ENCODE measurements around the gene ST3GAL5. TPM values are rescaled to one million over a fixed set of nuclear protein-coding genes. Genes with fewer than 3 reads are reported as not detected.

Gene ST3GAL5
- total and polyA plus RNA-seq, 5 donors from 2014 or later: 11.3 to 25.8 (median 14.8) TPM

GRCh38 chr2:85790499-85791188 lies 98.1 kb downstream of the ST3GAL5 start:
- DNase-seq (no peak), ATAC-seq (ENCODE audit: low read depth in 2 of 2) (no peak)
- H3K27ac ChIP-seq (ENCODE audit: insufficient read depth, low read length, poor library complexity, severe bottlenecking): no peak overlapping the region
- H3K9me3 ChIP-seq (ENCODE audit: control insufficient read depth in 2 of 2, low read length in 2 of 2): no peaks in the 10 kb centered on the region
- no peaks in the 10 kb centered on the region for H3K36me3 ChIP-seq (ENCODE audit: control insufficient read depth, insufficient read depth, low read length)
- H3K4me1 Mint-ChIP-seq: no peaks in the 10 kb centered on the region
- H3K27me3 ChIP-seq (ENCODE audit: control insufficient read depth, insufficient read depth, low read length): peaks cover 4% of the 10 kb centered on the region
- no peaks in the 10 kb centered on the region for H3K4me1 ChIP-seq (ENCODE audit: control insufficient read depth, insufficient read depth, low read length, poor library complexity, severe bottlenecking)
- no peak overlapping the region for H3K4me3 Mint-ChIP-seq
- H3K36me3 Mint-ChIP-seq: no peaks in the 10 kb centered on the region
- H3K9me3 Mint-ChIP-seq: no peaks in the 10 kb centered on the region
- peaks cover 11% of the 10 kb centered on the region for H3K27me3 Mint-ChIP-seq
- no peak overlapping the region for H3K27ac Mint-ChIP-seq
- no peak overlapping the region for H3K4me3 ChIP-seq (ENCODE audit: low read depth, low read length)

- Histone ChIP-seq H3K27ac (ENCODE audit: insufficient read depth, low read length, poor library complexity, severe bottlenecking) (no peak overlapping the region), H3K4me3 (ENCODE audit: low read depth, low read length) (no peak overlapping the region), H3K36me3 (ENCODE audit: control insufficient read depth, insufficient read depth, low read length) (no peaks in the 10 kb centered on the region), H3K27me3 (ENCODE audit: control insufficient read depth, insufficient read depth, low read length) (peaks cover 4% of the 10 kb centered on the region), H3K9me3 (ENCODE audit: control insufficient read depth in 2 of 2, low read length in 2 of 2) (no peaks in the 10 kb centered on the region), H3K4me1 (ENCODE audit: control insufficient read depth, insufficient read depth, low read length, poor library complexity, severe bottlenecking) (no peaks in the 10 kb centered on the region)
- H3K4me1 Mint-ChIP-seq: no peaks in the 10 kb centered on the region
- H3K27ac Mint-ChIP-seq: no peak overlapping the region
- ATAC-seq (ENCODE audit: low read depth in 2 of 2) (no peak), DNase-seq (no peak)
- H3K27me3 Mint-ChIP-seq: peaks cover 17% of the 10 kb centered on the region
- no peaks in the 10 kb centered on the region for H3K9me3 Mint-ChIP-seq
- no peak overlapping the region for H3K4me3 Mint-ChIP-seq
- H3K36me3 Mint-ChIP-seq: no peaks in the 10 kb centered on the region
Measured at GRCh38 chr2:85790032-85790431, 98.8 kb downstream of the ST3GAL5 start.

GRCh38 chr2:85789271-85789670 lies 99.5 kb downstream of the ST3GAL5 start:
- no peak for ATAC-seq (ENCODE audit: low read depth in 2 of 2)
- no peaks in the 10 kb centered on the region for H3K4me1 Mint-ChIP-seq

GRCh38 chr2:85788603-85789002 lies 100.2 kb downstream of the ST3GAL5 start:
- peaks cover 27% of the 10 kb centered on the region for H3K27me3 Mint-ChIP-seq
- no peak overlapping the region for H3K27ac Mint-ChIP-seq
- Histone ChIP-seq H3K27me3 (ENCODE audit: control insufficient read depth, insufficient read depth, low read length) (peaks cover 2% of the 10 kb centered on the region), H3K9me3 (ENCODE audit: control insufficient read depth in 2 of 2, low read length in 2 of 2) (no peaks in the 10 kb centered on the region), H3K4me1 (ENCODE audit: control insufficient read depth, insufficient read depth, low read length, poor library complexity, severe bottlenecking) (no peaks in the 10 kb centered on the region), H3K27ac (ENCODE audit: insufficient read depth, low read length, poor library complexity, severe bottlenecking) (no peak overlapping the region), H3K4me3 (ENCODE audit: low read depth, low read length) (no peak overlapping the region), H3K36me3 (ENCODE audit: control insufficient read depth, insufficient read depth, low read length) (no peaks in the 10 kb centered on the region)
- H3K4me1 Mint-ChIP-seq: no peaks in the 10 kb centered on the region
- H3K4me3 Mint-ChIP-seq: no peak overlapping the region
- no peaks in the 10 kb centered on the region for H3K9me3 Mint-ChIP-seq
- ATAC-seq (ENCODE audit: low read depth in 2 of 2) (no peak), DNase-seq (no peak)
- H3K36me3 Mint-ChIP-seq: no peaks in the 10 kb centered on the region

More at GRCh38 chr2:85789271-85789670, 99.5 kb downstream of the ST3GAL5 start:
- no peak for DNase-seq
- H3K36me3 Mint-ChIP-seq: no peaks in the 10 kb centered on the region
- no peak overlapping the region for H3K27ac Mint-ChIP-seq
- no peak overlapping the region for H3K4me3 Mint-ChIP-seq
- no peaks in the 10 kb centered on the region for H3K9me3 ChIP-seq (ENCODE audit: control insufficient read depth in 2 of 2, low read length in 2 of 2)
- peaks cover 4% of the 10 kb centered on the region for H3K27me3 ChIP-seq (ENCODE audit: control insufficient read depth, insufficient read depth, low read length)
- H3K4me3 ChIP-seq (ENCODE audit: low read depth, low read length): no peak overlapping the region
- no peaks in the 10 kb centered on the region for H3K36me3 ChIP-seq (ENCODE audit: control insufficient read depth, insufficient read depth, low read length)
- no peak overlapping the region for H3K27ac ChIP-seq (ENCODE audit: insufficient read depth, low read length, poor library complexity, severe bottlenecking)
- no peaks in the 10 kb centered on the region for H3K4me1 ChIP-seq (ENCODE audit: control insufficient read depth, insufficient read depth, low read length, poor library complexity, severe bottlenecking)
- H3K27me3 Mint-ChIP-seq: peaks cover 22% of the 10 kb centered on the region
- no peaks in the 10 kb centered on the region for H3K9me3 Mint-ChIP-seq

- no peaks in the 10 kb centered on the region for H3K9me3 Mint-ChIP-seq
- H3K36me3 Mint-ChIP-seq: no peaks in the 10 kb centered on the region
- ATAC-seq (ENCODE audit: low read depth in 2 of 2) (no peak), DNase-seq (no peak)
- H3K4me3 Mint-ChIP-seq: no peak overlapping the region
- H3K4me3 ChIP-seq (ENCODE audit: low read depth, low read length): no peak overlapping the region
- H3K4me1 Mint-ChIP-seq: no peaks in the 10 kb centered on the region
- H3K9me3 ChIP-seq (ENCODE audit: control insufficient read depth in 2 of 2, low read length in 2 of 2): no peaks in the 10 kb centered on the region
- H3K4me1 ChIP-seq (ENCODE audit: control insufficient read depth, insufficient read depth, low read length, poor library complexity, severe bottlenecking): no peaks in the 10 kb centered on the region
- peaks cover 27% of the 10 kb centered on the region for H3K27me3 Mint-ChIP-seq
- H3K27ac Mint-ChIP-seq: no peak overlapping the region
- no peaks in the 10 kb centered on the region for H3K36me3 ChIP-seq (ENCODE audit: control insufficient read depth, insufficient read depth, low read length)
- no peak overlapping the region for H3K27ac ChIP-seq (ENCODE audit: insufficient read depth, low read length, poor library complexity, severe bottlenecking)
- H3K27me3 ChIP-seq (ENCODE audit: control insufficient read depth, insufficient read depth, low read length): peaks cover 2% of the 10 kb centered on the region
Measured at GRCh38 chr2:85787981-85788340, 100.8 kb downstream of the ST3GAL5 start.

GRCh38 chr2:85787282-85787980 lies 101.4 kb downstream of the ST3GAL5 start:
- ATAC-seq (ENCODE audit: low read depth in 2 of 2): no peak
- no peaks in the 10 kb centered on the region for H3K36me3 ChIP-seq (ENCODE audit: control insufficient read depth, insufficient read depth, low read length)
- no peak overlapping the region for H3K4me3 ChIP-seq (ENCODE audit: low read depth, low read length)
- H3K27me3 Mint-ChIP-seq: peaks cover 26% of the 10 kb centered on the region
- H3K27ac Mint-ChIP-seq: no peak overlapping the region
- H3K4me1 ChIP-seq (ENCODE audit: control insufficient read depth, insufficient read depth, low read length, poor library complexity, severe bottlenecking): no peaks in the 10 kb centered on the region
- H3K9me3 Mint-ChIP-seq: no peaks in the 10 kb centered on the region
- no peak for DNase-seq
- no peak overlapping the region for H3K27ac ChIP-seq (ENCODE audit: insufficient read depth, low read length, poor library complexity, severe bottlenecking)
- no peaks in the 10 kb centered on the region for H3K36me3 Mint-ChIP-seq
- H3K4me1 Mint-ChIP-seq: no peaks in the 10 kb centered on the region
- peaks cover under 1% of the 10 kb centered on the region for H3K27me3 ChIP-seq (ENCODE audit: control insufficient read depth, insufficient read depth, low read length)
- H3K4me3 Mint-ChIP-seq: no peak overlapping the region
- H3K9me3 ChIP-seq (ENCODE audit: control insufficient read depth in 2 of 2, low read length in 2 of 2): no peaks in the 10 kb centered on the region

Other genes with a start within 250 kb of the ST3GAL5 start
- not detected for gene SFTPB, start 220.8 kb downstream of the ST3GAL5 start, total RNA-seq
- gene SFTPB, start 220.8 kb downstream of the ST3GAL5 start, polyA plus RNA-seq: not detected
- 2.4 TPM for gene GNLY, start 194.6 kb downstream of the ST3GAL5 start, total RNA-seq
- gene GNLY, start 194.6 kb downstream of the ST3GAL5 start, polyA plus RNA-seq: 10 to 100 TPM in 1 of 4 donors, 1 to 10 TPM in 3; 6.4 to 10.9 (median 9.2) TPM
- gene ATOH8, start 135.0 kb downstream of the ST3GAL5 start, total RNA-seq: not detected
- gene ATOH8, start 135.0 kb downstream of the ST3GAL5 start, polyA plus RNA-seq: not detected
- gene POLR1A, start 216.9 kb upstream of the ST3GAL5 start, total RNA-seq: 23.9 TPM
- gene POLR1A, start 216.9 kb upstream of the ST3GAL5 start, polyA plus RNA-seq: 1 to 10 TPM; 1.3 to 3.0 (median 2.3) TPM
- gene PTCD3, start 217.2 kb upstream of the ST3GAL5 start, total RNA-seq: 147 TPM
- gene PTCD3, start 217.2 kb upstream of the ST3GAL5 start, polyA plus RNA-seq: 10 to 100 TPM; 39.6 to 47.3 (median 44.5) TPM

Measured in CD4-positive, CD25-positive, alpha-beta regulatory T cell (primary cell).